ENCODE results near the gene CCDC71L.
"Not testable (repeated sequence)": the region's sequence is repeated elsewhere in the genome, so short reads cannot be mapped to it uniquely, and the experiment has no call there.

CCDC71L gene

DNA sequence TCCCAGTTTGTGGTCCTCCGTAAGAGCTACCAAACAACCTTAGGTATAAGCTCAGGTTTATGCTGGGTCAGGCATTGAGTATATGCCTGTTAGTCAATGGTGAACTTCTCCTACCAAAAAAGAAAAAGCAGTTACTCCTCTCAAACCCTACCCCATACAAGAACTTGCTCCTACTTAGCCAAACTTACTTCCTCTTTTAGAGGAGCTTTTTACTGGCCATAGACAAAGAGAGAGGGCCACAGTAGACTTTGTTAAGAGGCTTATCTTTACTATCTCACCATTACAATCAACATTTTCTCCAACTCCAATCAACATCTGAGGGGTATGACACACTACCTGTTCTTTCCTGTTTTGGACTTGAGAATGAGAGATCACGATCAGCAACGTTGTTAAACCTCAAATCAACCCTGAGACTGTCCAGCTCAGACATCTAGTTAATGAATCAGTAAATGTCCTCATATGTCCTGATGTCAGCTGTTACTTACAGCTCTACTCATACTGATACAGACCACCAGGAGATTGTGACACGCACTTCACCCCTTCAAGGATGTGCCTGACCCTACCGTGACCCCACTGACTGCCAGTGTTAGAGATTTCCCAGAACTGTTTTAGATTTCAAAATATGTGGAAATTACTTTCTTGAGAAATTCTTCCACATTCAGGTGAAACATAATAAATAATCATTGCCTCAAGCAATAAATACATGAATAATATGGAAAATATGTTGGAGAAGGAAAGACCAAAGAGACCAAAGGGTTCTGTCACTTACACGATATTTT, 18.4 kb upstream of the CCDC71L start:
- Histone ChIP-seq H3K4me1 (ENCODE audit: low read depth, poor library complexity, severe bottlenecking) (no peaks in the 10 kb centered on the region), H3K9ac (no peak overlapping the region), H3K27ac (no peak overlapping the region), H3K27me3 (ENCODE audit: insufficient read depth, low read depth) (no peaks in the 10 kb centered on the region), H3K36me3 (ENCODE audit: insufficient read depth) (no peaks in the 10 kb centered on the region), H3K4me3 (IDR thresholded peaks at IDR 0.05; ENCODE audit: insufficient read depth, low read depth, low read length) (no peak overlapping the region), H3K79me2 (ENCODE audit: insufficient read depth, low read depth) (no peaks in the 10 kb centered on the region), H4K20me1 (ENCODE audit: insufficient read depth) (no peaks in the 10 kb centered on the region), H2AFZ (ENCODE audit: low read depth) (no peak overlapping the region), H3K4me2 (no peak overlapping the region)
- TF ChIP-seq, protein P1, sequence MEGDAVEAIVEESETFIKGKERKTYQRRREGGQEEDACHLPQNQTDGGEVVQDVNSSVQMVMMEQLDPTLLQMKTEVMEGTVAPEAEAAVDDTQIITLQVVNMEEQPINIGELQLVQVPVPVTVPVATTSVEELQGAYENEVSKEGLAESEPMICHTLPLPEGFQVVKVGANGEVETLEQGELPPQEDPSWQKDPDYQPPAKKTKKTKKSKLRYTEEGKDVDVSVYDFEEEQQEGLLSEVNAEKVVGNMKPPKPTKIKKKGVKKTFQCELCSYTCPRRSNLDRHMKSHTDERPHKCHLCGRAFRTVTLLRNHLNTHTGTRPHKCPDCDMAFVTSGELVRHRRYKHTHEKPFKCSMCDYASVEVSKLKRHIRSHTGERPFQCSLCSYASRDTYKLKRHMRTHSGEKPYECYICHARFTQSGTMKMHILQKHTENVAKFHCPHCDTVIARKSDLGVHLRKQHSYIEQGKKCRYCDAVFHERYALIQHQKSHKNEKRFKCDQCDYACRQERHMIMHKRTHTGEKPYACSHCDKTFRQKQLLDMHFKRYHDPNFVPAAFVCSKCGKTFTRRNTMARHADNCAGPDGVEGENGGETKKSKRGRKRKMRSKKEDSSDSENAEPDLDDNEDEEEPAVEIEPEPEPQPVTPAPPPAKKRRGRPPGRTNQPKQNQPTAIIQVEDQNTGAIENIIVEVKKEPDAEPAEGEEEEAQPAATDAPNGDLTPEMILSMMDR (conservative IDR thresholded peaks at IDR 0.05; ENCODE audit: low read depth, low read length) = no peak

DNA sequence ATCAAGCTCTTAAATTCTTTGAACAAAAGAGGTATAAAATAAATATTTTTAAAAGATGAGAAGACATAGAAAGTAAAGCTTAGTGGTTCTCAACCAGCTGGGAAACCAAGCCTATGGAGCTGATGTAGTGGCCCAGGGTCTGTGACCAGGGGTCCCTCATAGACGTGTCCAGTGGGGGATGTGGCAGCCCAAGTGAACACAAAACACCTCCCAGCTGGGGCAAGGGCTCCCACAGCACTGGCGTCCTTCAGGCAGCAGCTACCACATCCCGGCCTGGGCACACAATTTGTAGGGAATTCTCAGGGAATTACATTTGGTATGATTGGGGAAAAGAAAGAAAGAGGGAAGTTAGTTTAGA, 17.8 kb upstream of the CCDC71L start:
- H3K9ac ChIP-seq = no peak overlapping the region

DNA sequence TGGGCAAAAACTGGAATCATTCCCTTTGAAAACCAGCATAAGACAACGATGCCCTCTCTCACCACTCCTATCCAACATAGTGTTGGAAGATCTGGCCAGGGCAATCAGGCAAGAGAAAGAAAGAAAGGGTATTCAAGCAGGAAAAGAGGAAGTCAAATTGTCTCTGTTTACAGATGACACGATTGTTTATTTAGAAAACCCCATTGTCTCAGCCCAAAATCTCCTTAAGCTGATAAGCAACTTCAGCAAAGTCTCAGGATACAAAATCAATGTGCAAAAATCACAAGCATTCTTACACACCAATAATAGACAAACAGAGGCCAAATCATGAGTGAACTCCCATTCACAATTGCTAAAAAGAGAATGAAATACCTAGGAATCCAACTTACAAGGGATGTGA, 15.5 kb upstream of the CCDC71L start:
- H3K27me3 ChIP-seq (ENCODE audit: insufficient read depth, low read depth); H3K79me2 ChIP-seq (ENCODE audit: insufficient read depth, low read depth); H3K27ac ChIP-seq; H3K36me3 ChIP-seq (ENCODE audit: insufficient read depth); H2AFZ ChIP-seq (ENCODE audit: low read depth); H3K4me1 ChIP-seq (ENCODE audit: low read depth, poor library complexity, severe bottlenecking); H3K4me3 ChIP-seq (IDR thresholded peaks at IDR 0.05; ENCODE audit: insufficient read depth, low read depth, low read length); H3K9ac ChIP-seq; H4K20me1 ChIP-seq (ENCODE audit: insufficient read depth); H3K4me2 ChIP-seq: not testable (repeated sequence)

More for the DNA sequence above, 17.8 kb upstream of the CCDC71L start:
- Histone ChIP-seq H3K36me3 (ENCODE audit: insufficient read depth) (no peaks in the 10 kb centered on the region), H3K4me1 (ENCODE audit: low read depth, poor library complexity, severe bottlenecking) (no peaks in the 10 kb centered on the region), H3K27me3 (ENCODE audit: insufficient read depth, low read depth) (no peaks in the 10 kb centered on the region), H3K4me2 (no peak overlapping the region), H4K20me1 (ENCODE audit: insufficient read depth) (no peaks in the 10 kb centered on the region), H3K79me2 (ENCODE audit: insufficient read depth, low read depth) (no peaks in the 10 kb centered on the region), H2AFZ (ENCODE audit: low read depth) (no peak overlapping the region), H3K27ac (no peak overlapping the region), H3K4me3 (IDR thresholded peaks at IDR 0.05; ENCODE audit: insufficient read depth, low read depth, low read length) (no peak overlapping the region)
- TF ChIP-seq, protein P1 (conservative IDR thresholded peaks at IDR 0.05; ENCODE audit: low read depth, low read length) = no peak

DNA sequence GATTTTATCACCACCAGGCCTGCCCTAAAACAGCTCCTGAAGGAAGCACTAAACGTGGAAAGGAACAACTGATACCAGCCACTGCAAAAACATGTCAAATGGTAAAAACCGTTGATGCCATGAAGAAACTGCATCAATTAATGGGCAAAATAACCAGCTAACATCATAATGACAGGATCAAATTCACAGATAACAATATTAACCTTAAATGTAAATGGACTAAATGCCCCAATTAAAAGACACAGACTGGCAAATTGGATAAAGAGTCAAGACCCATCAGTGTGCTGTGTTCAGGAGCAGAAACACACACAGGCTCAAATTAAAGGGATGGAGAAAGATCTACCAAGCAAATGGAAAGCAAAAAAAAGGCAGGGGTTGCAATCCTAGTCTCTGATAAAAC, 12.7 kb upstream of the CCDC71L start:
- H4K20me1 ChIP-seq (ENCODE audit: insufficient read depth); H3K4me3 ChIP-seq (IDR thresholded peaks at IDR 0.05; ENCODE audit: insufficient read depth, low read depth, low read length); H3K9ac ChIP-seq; H3K36me3 ChIP-seq (ENCODE audit: insufficient read depth); H3K4me1 ChIP-seq (ENCODE audit: low read depth, poor library complexity, severe bottlenecking); H3K27me3 ChIP-seq (ENCODE audit: insufficient read depth, low read depth); H3K79me2 ChIP-seq (ENCODE audit: insufficient read depth, low read depth); H2AFZ ChIP-seq (ENCODE audit: low read depth); H3K4me2 ChIP-seq; H3K27ac ChIP-seq: not testable (repeated sequence)

DNA sequence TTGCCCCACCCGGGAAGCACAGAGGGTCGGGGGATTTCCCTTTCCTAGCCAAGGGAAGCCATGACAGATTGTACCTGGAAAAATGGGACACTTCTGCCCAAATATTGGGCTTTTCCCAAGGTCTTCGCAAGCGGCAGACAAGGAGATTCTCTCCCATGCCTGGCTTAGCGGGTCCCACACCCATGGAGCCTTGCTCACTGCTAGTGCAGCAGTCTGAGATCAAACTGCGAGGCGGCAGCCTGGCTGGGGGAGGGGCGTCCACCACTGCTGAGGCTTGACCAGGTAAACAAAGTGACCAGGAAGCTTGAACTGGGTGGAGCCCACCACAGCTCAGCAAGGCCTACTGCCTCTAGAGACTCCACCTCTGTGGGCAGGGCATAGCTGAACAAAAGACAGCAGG, 11.0 kb upstream of the CCDC71L start:
- H3K27me3 ChIP-seq (ENCODE audit: insufficient read depth, low read depth); H3K79me2 ChIP-seq (ENCODE audit: insufficient read depth, low read depth); H3K4me2 ChIP-seq; H4K20me1 ChIP-seq (ENCODE audit: insufficient read depth); H3K27ac ChIP-seq; H3K4me1 ChIP-seq (ENCODE audit: low read depth, poor library complexity, severe bottlenecking); H3K4me3 ChIP-seq (IDR thresholded peaks at IDR 0.05; ENCODE audit: insufficient read depth, low read depth, low read length); H2AFZ ChIP-seq (ENCODE audit: low read depth); H3K36me3 ChIP-seq (ENCODE audit: insufficient read depth); H3K9ac ChIP-seq: not testable (repeated sequence)

DNA sequence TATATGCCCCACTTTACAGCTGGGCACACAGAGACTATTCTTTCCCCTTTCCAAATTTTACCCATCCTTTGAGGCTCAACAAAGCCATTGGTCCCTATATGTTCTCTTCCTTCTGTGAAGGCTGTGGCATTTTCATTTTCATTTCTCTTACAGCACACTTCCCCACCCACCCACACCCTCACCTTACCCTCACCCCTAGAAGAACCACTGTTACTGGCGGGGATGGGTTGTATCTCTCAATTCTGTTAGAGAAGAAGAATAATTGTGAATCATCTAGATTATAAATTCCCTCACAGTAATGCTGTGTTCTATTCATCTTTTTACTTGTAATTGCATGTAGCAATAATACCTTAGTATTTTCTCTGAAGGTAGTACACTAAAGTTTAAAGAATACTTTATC, 10.2 kb upstream of the CCDC71L start:
- no peaks in the 10 kb centered on the region for H3K79me2 ChIP-seq (ENCODE audit: insufficient read depth, low read depth)
- no peak overlapping the region for H3K27ac ChIP-seq
- H3K4me2 ChIP-seq = no peak overlapping the region
- H3K27me3 ChIP-seq (ENCODE audit: insufficient read depth, low read depth) = no peaks in the 10 kb centered on the region
- H4K20me1 ChIP-seq (ENCODE audit: insufficient read depth) = no peaks in the 10 kb centered on the region
- no peaks in the 10 kb centered on the region for H3K36me3 ChIP-seq (ENCODE audit: insufficient read depth)
- no peaks in the 10 kb centered on the region for H3K4me1 ChIP-seq (ENCODE audit: low read depth, poor library complexity, severe bottlenecking)
- H3K9ac ChIP-seq = no peak overlapping the region
- no peak overlapping the region for H2AFZ ChIP-seq (ENCODE audit: low read depth)
- no peak overlapping the region for H3K4me3 ChIP-seq (IDR thresholded peaks at IDR 0.05; ENCODE audit: insufficient read depth, low read depth, low read length)
- TF ChIP-seq, protein P1 (conservative IDR thresholded peaks at IDR 0.05; ENCODE audit: low read depth, low read length) = no peak
